Inflammatory macrophage treated with lipopolysaccharide for 1 hour (primary cell): Measurements from ENCODE around the gene ZBTB12.
"Not testable (repeated sequence)": the region's sequence is repeated elsewhere in the genome, so short reads cannot be mapped to it uniquely, and the experiment has no call there.

Source experiments
- DNase-seq, 2 donors: peaks; one replicate each; pipeline ENCODE4 v3.0.0-alpha.2; 2020 to 2022

Gene ZBTB12

GRCh38 chr6:31901953-31902643 is at the start of gene ZBTB12:
TSS of gene ZBTB12 (minus strand) at chr6:31902086. CDS start at chr6:31901305, 781 bp downstream.
- peak; percentile 48 to 68 for DNase-seq

DNA sequence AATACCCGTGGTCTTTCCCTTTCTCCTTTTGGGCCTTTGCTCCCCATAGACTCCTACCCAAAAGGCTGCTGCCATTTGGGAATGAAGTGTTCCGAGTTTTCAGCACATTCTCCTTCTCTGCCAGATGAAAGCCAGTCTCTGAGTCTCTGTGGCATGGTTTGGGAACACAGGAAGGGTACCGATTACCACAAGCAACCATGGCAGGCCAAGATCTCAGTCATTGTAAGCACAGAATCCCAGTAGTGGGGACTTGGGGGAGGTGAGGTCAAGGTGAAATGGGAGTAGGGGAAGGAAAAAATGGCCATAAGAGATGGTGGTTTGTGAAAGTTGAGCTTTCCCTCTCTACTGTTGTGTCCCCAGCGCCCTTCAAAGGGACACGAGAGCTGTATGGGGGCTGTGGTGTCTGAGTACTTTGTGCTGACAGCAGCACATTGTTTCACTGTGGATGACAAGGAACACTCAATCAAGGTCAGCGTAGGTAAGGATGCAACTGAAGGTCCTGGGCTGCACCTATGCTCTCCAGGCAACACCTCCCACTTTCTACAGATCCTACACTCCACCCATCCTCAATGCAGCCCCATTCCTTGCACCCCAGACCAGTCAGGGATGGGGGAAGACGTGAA is 48.2 kb upstream of the ZBTB12 start:
- DNase-seq = no peak

- peak; percentile 57 to 58 for DNase-seq
Observed at GRCh38 chr6:31948753-31949413, 47.0 kb upstream of the ZBTB12 start.

GRCh38 chr6:31948306-31948705 is 46.4 kb upstream of the ZBTB12 start:
- no peak for DNase-seq

GRCh38 chr6:31947864-31948263 is 46.0 kb upstream of the ZBTB12 start:
- no peak for DNase-seq

DNA sequence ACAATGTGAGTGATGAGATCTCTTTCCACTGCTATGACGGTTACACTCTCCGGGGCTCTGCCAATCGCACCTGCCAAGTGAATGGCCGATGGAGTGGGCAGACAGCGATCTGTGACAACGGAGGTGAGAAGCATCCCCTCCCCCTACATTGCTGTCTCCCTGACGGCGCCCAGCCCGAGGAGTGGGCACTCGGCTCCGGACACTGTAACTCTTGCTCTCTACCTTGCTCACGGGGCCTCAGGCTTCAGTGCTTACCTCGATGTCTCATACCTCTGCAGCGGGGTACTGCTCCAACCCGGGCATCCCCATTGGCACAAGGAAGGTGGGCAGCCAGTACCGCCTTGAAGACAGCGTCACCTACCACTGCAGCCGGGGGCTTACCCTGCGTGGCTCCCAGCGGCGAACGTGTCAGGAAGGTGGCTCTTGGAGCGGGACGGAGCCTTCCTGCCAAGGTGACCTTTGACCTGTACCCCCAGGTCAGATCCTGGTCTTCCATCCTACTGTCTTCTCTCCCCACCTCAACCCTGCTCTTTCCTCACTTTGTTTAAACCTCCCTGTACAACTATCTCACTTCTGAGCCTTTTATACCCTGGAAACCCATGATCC is 45.3 kb upstream of the ZBTB12 start:
- no peak for DNase-seq

DNA sequence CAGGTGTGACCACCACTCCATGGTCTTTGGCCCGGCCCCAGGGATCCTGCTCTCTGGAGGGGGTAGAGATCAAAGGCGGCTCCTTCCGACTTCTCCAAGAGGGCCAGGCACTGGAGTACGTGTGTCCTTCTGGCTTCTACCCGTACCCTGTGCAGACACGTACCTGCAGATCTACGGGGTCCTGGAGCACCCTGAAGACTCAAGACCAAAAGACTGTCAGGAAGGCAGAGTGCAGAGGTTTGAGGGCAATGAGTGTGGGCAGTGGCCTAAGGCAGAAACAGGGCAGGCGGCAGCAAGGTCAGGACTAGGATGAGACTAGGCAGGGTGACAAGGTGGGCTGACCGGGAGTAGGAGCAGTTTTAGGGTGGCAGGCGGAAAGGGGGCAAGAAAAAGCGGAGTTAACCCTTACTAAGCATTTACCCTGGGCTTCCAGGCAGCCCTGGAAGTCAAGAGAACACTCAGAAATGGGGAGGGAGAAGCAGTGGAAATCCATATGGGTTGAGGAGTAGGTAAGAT is 44.5 kb upstream of the ZBTB12 start:
- DNase-seq = no peak

DNA sequence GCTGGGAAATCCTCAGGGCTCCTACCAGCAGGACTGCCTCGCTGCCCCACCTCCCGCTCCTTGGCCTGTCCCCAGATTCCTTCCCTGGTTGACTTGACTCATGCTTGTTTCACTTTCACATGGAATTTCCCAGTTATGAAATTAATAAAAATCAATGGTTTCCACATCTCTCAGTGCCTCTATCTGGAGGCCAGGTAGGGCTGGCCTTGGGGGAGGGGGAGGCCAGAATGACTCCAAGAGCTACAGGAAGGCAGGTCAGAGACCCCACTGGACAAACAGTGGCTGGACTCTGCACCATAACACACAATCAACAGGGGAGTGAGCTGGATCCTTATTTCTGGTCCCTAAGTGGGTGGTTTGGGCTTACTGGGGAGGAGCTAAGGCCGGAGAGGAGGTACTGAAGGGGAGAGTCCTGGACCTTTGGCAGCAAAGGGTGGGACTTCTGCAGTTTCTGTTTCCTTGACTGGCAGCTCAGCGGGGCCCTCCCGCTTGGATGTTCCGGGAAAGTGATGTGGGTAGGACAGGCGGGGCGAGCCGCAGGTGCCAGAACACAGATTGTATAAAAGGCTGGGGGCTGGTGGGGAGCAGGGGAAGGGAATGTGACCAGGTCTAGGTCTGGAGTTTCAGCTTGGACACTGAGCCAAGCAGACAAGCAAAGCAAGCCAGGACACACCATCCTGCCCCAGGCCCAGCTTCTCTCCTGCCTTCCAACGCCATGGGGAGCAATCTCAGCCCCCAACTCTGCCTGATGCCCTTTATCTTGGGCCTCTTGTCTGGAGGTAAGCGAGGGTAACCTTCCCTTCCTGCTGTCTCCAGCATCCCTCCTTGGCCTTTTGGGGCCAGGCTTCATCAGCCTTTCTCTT is 43.9 kb upstream of the ZBTB12 start, which contains the start of gene CFB:
Gene CFB (plus strand): TSS at position 589 of the 863 bp plus-strand sequence. CDS start 127 bp downstream, at position 716.
- peak; percentile 88 to 90 for DNase-seq

GRCh38 chr6:31945154-31945506 is 43.2 kb upstream of the ZBTB12 start:
- DNase-seq = no peak

DNA sequence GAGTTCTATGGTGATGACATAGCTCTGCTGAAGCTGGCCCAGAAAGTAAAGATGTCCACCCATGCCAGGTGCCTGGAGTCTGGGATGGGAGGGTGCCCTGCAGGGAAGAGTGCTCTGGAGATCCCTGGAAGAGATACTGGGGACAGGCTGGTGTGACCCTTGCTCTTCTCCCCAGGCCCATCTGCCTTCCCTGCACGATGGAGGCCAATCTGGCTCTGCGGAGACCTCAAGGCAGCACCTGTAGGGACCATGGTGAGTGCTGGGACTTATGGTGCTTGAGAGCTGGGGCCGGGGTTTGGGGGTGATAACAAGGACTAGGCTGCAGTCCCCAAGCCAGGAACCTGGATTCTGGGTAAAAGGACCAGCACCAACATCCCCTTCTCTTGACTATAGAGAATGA is 41.9 kb upstream of the ZBTB12 start:
- DNase-seq = no peak

GRCh38 chr6:31940256-31940664 is 38.4 kb upstream of the ZBTB12 start:
- peak in 1 of 2 donors; percentile 13 for DNase-seq

DNA sequence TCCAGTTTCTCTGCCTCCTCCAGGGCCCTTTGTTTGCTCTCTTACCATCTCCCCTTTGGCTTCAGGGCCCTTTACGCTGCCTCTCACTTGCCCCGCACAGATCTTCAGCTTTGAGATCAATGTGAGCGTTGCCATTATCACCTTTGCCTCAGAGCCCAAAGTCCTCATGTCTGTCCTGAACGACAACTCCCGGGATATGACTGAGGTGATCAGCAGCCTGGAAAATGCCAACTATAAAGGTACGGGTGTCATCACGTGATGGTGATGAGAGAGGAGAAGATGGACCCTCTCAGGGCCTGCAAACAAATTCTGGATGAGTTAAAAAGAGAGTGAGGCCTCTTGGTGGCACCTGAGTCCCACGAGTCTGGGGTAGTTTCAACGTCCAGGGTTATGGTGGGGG is 33.9 kb upstream of the ZBTB12 start:
- no peak for DNase-seq

DNA sequence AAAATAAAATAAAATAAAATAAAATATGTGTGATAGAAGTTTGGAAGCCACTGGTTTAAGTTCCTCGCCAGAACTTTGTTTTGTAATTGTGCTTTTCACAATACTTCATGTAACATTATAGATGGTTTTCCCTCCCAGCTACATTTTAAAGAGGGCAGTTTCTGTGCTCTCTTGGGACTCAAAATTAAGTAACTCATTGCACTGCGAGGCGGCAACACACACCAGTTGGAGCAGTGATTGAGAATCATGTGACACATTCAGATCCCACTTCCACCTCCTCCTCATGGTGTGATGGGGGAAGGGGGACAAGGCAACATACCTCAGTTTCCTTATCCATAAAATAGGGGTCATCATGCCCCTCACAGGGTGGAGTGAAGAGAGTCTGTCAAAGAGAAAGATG is 33.1 kb upstream of the ZBTB12 start:
- peak; percentile 31 to 56 for DNase-seq

- no peak for DNase-seq
Observed at GRCh38 chr6:31933537-31933936, 31.7 kb upstream of the ZBTB12 start.

- not testable (repeated sequence) for DNase-seq
Observed at GRCh38 chr6:31932137-31932536, 30.3 kb upstream of the ZBTB12 start.

DNA sequence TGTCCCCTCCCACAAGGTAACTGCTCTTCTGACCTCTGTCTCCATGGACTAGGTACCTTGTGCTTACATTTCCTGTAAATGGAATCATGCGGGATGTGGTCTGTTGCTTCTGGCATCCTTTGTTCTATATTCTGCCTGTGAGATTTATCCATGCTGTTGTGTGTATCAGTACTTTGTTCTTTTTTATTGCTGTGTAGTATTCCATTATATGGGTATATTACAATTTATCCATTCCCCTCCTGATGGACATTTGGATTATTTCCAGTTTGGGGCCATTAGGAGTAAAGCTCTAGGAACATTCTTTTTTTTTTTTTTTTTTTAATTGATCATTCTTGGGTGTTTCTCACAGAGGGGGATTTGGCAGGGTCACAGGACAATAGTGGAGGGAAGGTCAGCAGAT is 29.1 kb upstream of the ZBTB12 start:
- no peak for DNase-seq

DNA sequence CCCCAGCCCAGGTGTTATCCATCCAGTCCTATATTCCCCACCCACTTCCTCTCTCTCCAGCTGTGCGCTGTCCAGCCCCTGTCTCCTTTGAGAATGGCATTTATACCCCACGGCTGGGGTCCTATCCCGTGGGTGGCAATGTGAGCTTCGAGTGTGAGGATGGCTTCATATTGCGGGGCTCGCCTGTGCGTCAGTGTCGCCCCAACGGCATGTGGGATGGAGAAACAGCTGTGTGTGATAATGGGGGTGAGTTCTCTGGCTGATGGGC is 26.7 kb upstream of the ZBTB12 start:
- DNase-seq = no peak

DNA sequence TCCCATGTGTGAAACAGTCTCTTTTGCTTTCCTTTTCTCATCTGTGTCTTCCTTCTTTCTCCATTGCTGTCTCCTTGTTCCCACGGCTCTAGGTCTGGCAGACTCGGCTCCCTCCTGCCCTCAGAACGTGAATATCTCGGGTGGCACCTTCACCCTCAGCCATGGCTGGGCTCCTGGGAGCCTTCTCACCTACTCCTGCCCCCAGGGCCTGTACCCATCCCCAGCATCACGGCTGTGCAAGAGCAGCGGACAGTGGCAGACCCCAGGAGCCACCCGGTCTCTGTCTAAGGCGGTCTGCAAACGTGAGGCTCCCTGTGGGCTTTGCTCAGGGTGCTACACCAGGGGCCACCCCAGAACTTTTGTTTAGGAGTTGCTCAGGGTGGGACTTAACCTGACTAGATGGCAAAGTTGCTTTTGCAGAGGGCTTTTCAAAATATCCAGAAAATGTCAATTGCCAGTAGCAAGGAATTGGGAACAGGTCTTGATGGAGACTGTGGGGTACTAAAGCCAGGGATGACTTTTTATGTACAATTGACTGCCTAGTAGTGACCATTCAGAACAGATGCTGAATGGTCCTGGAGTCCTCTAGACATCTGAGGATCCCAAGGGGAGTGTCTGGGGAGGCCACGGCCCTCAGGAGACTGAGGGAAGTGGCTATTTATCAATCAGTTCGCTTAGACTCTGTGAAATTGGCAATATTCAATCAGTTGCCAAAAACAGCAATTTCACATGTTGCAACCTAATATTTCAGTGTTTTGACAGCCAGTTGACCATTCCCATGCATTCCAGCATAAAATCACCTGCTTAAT is 26.2 kb upstream of the ZBTB12 start:
- no peak for DNase-seq

DNA sequence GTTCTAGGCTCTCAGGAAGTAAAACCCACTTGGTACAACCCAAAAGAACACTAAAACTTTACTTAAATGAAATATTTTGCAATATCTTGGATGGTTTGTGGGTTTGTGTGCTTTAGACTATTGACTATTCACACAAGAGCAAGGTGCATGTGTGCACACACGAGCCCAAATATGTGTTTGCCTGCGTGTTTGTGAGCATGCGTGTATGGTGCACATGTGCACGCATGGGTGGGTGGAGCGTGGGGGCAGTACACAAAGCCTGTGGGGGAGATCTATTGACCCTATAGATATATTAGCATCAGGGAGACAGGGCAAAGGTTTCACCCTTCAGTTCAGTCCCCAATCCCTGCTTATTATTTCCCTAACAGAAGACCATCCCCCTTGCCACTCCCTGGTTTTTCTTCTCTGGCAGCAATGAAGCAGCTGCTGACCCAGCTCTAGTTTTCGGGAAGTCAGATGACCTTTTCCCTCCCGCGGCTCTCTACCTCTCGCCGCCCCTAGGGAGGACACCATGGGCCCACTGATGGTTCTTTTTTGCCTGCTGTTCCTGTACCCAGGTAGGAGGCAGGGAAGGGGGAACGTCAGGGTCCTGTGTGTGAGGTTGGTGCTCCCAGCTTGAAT is 25.5 kb upstream of the ZBTB12 start, which contains the start of gene C2:
Gene C2 (plus strand): TSS at position 476 of the 621 bp plus-strand sequence. CDS start 36 bp downstream, at position 512.
- no peak for DNase-seq

GRCh38 chr6:31922942-31923341 is 21.1 kb upstream of the ZBTB12 start:
- no peak for DNase-seq

DNA sequence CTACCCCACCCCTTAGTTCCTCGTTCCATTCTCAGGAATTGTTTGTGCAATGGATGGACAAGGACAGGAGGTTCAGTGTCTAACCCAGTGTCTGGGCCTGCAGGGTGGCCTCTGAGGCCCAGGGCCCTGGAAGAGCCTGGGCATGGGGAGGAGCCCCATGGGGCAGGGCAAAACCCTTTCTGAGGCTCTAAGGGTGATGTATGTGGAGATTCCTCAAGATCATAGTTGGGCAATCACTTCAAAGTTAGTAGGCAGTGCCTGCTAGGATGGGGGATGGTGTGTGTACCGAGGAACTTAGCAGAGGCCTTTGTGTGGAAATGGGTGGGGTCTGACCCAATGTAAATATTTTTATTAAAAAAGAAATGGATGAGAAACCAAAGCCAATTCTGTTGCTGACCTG is 18.9 kb upstream of the ZBTB12 start:
- peak; percentile 89 to 91 for DNase-seq
